Mesodermal cell (in vitro differentiated cells): ENCODE measurements around the gene TMEM219.
"Not testable (repeated sequence)": the region's sequence is repeated elsewhere in the genome, so short reads cannot be mapped to it uniquely, and the experiment has no call there.

ENCODE experiments used
- H3K27ac ChIP-seq: 2 replicates; pipeline ENCODE4 v1.7.0; 2013; ENCODE audit warnings: mild to moderate bottlenecking, low read depth, low read length, moderate library complexity; ENCODE audit not compliant: severe bottlenecking
- H3K36me3 ChIP-seq: 2 replicates; pipeline ENCODE4 v1.7.1; 2013; ENCODE audit warnings: mild to moderate bottlenecking, low read length, moderate library complexity; ENCODE audit not compliant: control insufficient read depth, insufficient read depth
- H3K4me1 ChIP-seq: one replicate; pipeline ENCODE4 v1.7.1; 2013; ENCODE audit warnings: mild to moderate bottlenecking, low read length; ENCODE audit not compliant: insufficient read depth, control insufficient read depth, poor library complexity, severe bottlenecking
- H3K4me3 ChIP-seq: 2 replicates; pipeline ENCODE4 v1.7.0; 2013; ENCODE audit warnings: low read length, control low read depth, mild to moderate bottlenecking; ENCODE audit not compliant: insufficient read depth, poor library complexity, severe bottlenecking; ENCODE audit errors: extremely low read depth
- H3K9me3 ChIP-seq: 2 replicates; pipeline ENCODE4 v1.7.1; 2013; ENCODE audit warnings: mild to moderate bottlenecking, low read length, moderate library complexity; ENCODE audit not compliant: control insufficient read depth
- WGBS, 2 experiments: methylation state at CpG; one replicate each; pipeline ENCODE4 v1.1.5; 2013; ENCODE audit warnings: missing lambda C conversion rate in 2 of 2; ENCODE audit not compliant: insufficient coverage in 2 of 2; 5-methylcytosine and 5-hydroxymethylcytosine counted together

Gene TMEM219

GRCh38 chr16:30017937-30018336 is 56.1 kb downstream of the TMEM219 start:
- H3K27ac ChIP-seq, H3K9me3 ChIP-seq, H3K4me1 ChIP-seq, H3K4me3 ChIP-seq, H3K36me3 ChIP-seq: not testable (repeated sequence)
- 86 to 93% methylated on average over 2 of the region's 4 CpGs for WGBS, 2 experiments

DNA sequence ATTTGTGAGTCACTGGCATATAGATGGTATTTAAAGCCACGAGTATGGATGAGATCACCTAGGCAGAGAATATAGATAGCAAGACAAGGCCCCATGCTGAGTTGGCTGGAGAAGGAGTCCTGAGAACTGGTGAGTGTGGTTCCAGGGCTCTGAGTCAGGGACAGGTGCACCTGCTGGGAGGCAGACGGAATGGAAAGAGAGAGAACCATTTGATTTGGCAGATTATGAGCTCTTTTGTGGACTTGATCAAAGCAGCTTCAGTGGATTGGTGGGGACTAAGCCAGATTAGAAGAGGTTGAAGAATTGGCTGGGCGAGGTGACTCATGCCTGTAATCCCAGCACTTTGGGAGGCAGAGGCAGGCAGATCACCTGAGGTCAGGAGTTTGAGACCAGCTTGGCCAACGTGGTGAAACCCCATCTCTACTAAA is 56.9 kb downstream of the TMEM219 start:
- Histone ChIP-seq H3K4me3 (no peak overlapping the region), H3K4me1 (no peaks in the 10 kb centered on the region), H3K27ac (no peak overlapping the region), H3K36me3 (no peaks in the 10 kb centered on the region), H3K9me3 (no peaks in the 10 kb centered on the region)
- 79 to 83% methylated on average over 3 of the region's 4 CpGs for WGBS, 2 experiments
